Measurements from ENCODE around the gene RAX. TPM values are rescaled to one million over a fixed set of nuclear protein-coding genes. Genes with fewer than 3 reads are reported as not detected.

RAX gene
- total and polyA plus RNA-seq, 2 donors (not counting 1 experiment from before 2014, with no cell fraction given): not detected

DNA sequence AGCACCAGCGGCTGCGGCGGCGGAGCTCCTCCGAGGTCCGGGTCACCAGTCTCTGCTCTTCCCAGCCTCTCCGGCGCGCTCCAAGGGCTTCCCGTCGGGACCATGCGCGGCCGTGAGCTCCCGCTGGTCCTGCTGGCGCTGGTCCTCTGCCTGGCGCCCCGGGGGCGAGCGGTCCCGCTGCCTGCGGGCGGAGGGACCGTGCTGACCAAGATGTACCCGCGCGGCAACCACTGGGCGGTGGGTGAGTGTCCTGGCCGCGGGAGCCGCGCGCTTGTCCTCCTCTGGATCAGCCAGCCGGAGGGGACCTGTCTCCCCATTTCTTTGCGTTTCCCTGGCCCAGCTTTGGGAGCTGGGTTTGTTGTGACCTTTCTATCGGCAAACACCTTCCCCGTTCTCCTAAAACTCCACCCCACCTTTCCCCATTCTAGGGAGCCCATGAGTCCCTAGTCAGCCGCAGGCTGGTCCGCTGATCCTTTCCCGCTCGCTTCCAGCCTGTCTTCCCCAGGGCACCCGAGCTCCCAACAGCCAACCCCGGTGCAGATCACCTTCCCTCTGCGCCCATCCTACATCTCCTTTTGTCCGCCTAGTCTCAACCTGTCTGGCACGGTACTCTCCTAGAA is 53.0 kb downstream of the RAX start:
- ChIA-PET POLR2A (no interaction called here), CTCF (interaction anchor here (1.8 kb wide), 1 partner anchor 10 kb away, joined by 5 read pairs; no protein-coding TSS in a partner anchor)
- no peaks in the 10 kb centered on the region for H4K20me1 ChIP-seq (ENCODE audit: control insufficient read depth, insufficient read depth, low read length, poor library complexity, severe bottlenecking)
- intact Hi-C loops (cut with micrococcal nuclease): no loop called here
- no peak overlapping the region for H3K9ac ChIP-seq (ENCODE audit: low read length)
- peaks cover 0 to 2% (median 0%) of the 10 kb centered on the region in 3 donors for H3K9me3 ChIP-seq (ENCODE audit: control extremely low read depth in 1 of 3, control insufficient read depth in 2 of 3, insufficient read depth in 1 of 3, low read length in 2 of 3)
- peaks cover 3 to 5% of the 10 kb centered on the region in 2 donors for H3K4me1 ChIP-seq (ENCODE audit: control insufficient read depth in 2 of 2, insufficient read depth in 2 of 2, low read length in 2 of 2)
- Mint-ChIP-seq H3K9me3 (ENCODE audit: insufficient read depth) (no peaks in the 10 kb centered on the region), H3K27me3 (peaks cover 79% of the 10 kb centered on the region), H3K4me3 (peak overlapping the region; percentile 21), H3K4me1 (peaks cover 14% of the 10 kb centered on the region), H3K27ac (no peak overlapping the region)
- no peak overlapping the region for H2AFZ ChIP-seq (ENCODE audit: insufficient read depth, low read depth, low read length, poor library complexity, severe bottlenecking)
- DNase-seq (no peak), ATAC-seq (ENCODE audit: low read depth) (no peak)
- H3K27me3 ChIP-seq (replicated peaks in 1 of 4; ENCODE audit: control extremely low read depth in 1 of 4, control insufficient read depth in 3 of 4, insufficient read depth in 4 of 4, low read length in 3 of 4): peaks cover 0 to 47% (median 27%) of the 10 kb centered on the region in 4 experiments
- H3K4me3 ChIP-seq (ENCODE audit: control extremely low read depth in 1 of 5, extremely low read depth in 1 of 5, insufficient read depth in 1 of 5, low read depth in 2 of 5, low read length in 4 of 5): no peak overlapping the region
- H3K4me2 ChIP-seq (replicated peaks; ENCODE audit: low read depth, low read length, poor library complexity, severe bottlenecking): peak overlapping the region; percentile 13
- H3K36me3 ChIP-seq (replicated peaks in 1 of 2; ENCODE audit: control extremely low read depth in 1 of 2, control insufficient read depth in 1 of 2, extremely low read depth in 1 of 2, insufficient read depth in 2 of 2, low read length in 1 of 2): no peaks in the 10 kb centered on the region
- no peak overlapping the region for H3K27ac ChIP-seq (ENCODE audit: low read length in 2 of 2)
- 9% methylated on average over 44 of the region's 46 CpGs for WGBS (ENCODE audit: insufficient coverage)
- TF ChIP-seq, protein P1, sequence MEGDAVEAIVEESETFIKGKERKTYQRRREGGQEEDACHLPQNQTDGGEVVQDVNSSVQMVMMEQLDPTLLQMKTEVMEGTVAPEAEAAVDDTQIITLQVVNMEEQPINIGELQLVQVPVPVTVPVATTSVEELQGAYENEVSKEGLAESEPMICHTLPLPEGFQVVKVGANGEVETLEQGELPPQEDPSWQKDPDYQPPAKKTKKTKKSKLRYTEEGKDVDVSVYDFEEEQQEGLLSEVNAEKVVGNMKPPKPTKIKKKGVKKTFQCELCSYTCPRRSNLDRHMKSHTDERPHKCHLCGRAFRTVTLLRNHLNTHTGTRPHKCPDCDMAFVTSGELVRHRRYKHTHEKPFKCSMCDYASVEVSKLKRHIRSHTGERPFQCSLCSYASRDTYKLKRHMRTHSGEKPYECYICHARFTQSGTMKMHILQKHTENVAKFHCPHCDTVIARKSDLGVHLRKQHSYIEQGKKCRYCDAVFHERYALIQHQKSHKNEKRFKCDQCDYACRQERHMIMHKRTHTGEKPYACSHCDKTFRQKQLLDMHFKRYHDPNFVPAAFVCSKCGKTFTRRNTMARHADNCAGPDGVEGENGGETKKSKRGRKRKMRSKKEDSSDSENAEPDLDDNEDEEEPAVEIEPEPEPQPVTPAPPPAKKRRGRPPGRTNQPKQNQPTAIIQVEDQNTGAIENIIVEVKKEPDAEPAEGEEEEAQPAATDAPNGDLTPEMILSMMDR (IDR thresholded peaks at IDR 0.05): no peak
- TF ChIP-seq EZH2 (IDR thresholded peaks at IDR 0.05; ENCODE audit: borderline replicate concordance, insufficient read depth, low read depth, low read length, poor library complexity, severe bottlenecking): no peak
- no peaks in the 10 kb centered on the region for H3K79me2 ChIP-seq (ENCODE audit: control insufficient read depth, insufficient read depth, low read length)

DNA sequence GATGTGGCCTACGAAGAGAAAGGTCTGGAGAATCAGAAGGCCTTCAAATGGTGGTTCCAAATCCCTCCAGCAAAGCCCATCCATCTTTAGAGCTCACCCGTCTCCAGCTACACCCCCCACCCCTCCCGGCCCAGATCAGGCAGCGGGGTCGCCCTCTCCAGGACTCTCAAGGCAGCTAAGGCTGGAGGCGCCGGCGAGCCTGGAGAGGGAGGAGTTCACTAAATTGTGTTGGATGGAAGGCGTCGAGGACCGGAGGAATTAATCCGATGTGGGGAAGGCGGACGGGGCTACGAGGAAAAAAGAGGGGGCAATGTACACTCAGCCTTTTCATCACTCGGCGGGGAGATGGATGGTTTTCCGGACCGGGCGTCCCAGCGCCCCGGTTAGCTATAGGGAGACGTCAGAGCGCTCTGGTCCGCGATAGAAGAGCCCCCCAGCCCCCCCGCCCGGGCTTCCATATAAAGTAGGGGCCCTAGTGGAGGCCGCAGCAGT is 53.5 kb downstream of the RAX start, which contains the start of gene GRP:
GRP (plus strand) TSS at position 487 of the 492 bp plus-strand sequence. CDS start 108 bp downstream, outside the sequence.
- CTCF ChIA-PET: no interaction called here
- peaks cover 80% of the 10 kb centered on the region for H3K27me3 Mint-ChIP-seq
- Histone ChIP-seq H3K4me1 (ENCODE audit: control insufficient read depth in 2 of 2, insufficient read depth in 2 of 2, low read length in 2 of 2) (peaks cover 3 to 5% of the 10 kb centered on the region in 2 donors), H2AFZ (ENCODE audit: insufficient read depth, low read depth, low read length, poor library complexity, severe bottlenecking) (peak within 1 kb of the TSS; percentile 42), H3K9me3 (ENCODE audit: control extremely low read depth in 1 of 3, control insufficient read depth in 2 of 3, insufficient read depth in 1 of 3, low read length in 2 of 3) (peaks cover 0 to 2% (median 0%) of the 10 kb centered on the region in 3 donors), H3K4me2 (replicated peaks; ENCODE audit: low read depth, low read length, poor library complexity, severe bottlenecking) (peak within 1 kb of the TSS; percentile 41), H3K36me3 (replicated peaks in 1 of 2; ENCODE audit: control extremely low read depth in 1 of 2, control insufficient read depth in 1 of 2, extremely low read depth in 1 of 2, insufficient read depth in 2 of 2, low read length in 1 of 2) (no peaks in the 10 kb centered on the region), H3K27ac (ENCODE audit: low read length in 2 of 2) (no peak within 1 kb of the TSS), H3K4me3 (ENCODE audit: control extremely low read depth in 1 of 5, extremely low read depth in 1 of 5, insufficient read depth in 1 of 5, low read depth in 2 of 5, low read length in 4 of 5) (no peak within 1 kb of the TSS), H3K79me2 (ENCODE audit: control insufficient read depth, insufficient read depth, low read length) (no peaks in the 10 kb centered on the region), H3K27me3 (replicated peaks in 1 of 4; ENCODE audit: control extremely low read depth in 1 of 4, control insufficient read depth in 3 of 4, insufficient read depth in 4 of 4, low read length in 3 of 4) (peaks cover 0 to 51% (median 26%) of the 10 kb centered on the region in 4 experiments), H4K20me1 (ENCODE audit: control insufficient read depth, insufficient read depth, low read length, poor library complexity, severe bottlenecking) (no peaks in the 10 kb centered on the region), H3K9ac (ENCODE audit: low read length) (no peak within 1 kb of the TSS)
- POLR2A ChIA-PET: no interaction called here
- no peak for ATAC-seq (ENCODE audit: low read depth)
- H3K4me3 Mint-ChIP-seq: peak within 1 kb of the TSS; percentile 21
- H3K4me1 Mint-ChIP-seq: peaks cover 14% of the 10 kb centered on the region
- no peak within 1 kb of the TSS for H3K27ac Mint-ChIP-seq
- no peaks in the 10 kb centered on the region for H3K9me3 Mint-ChIP-seq (ENCODE audit: insufficient read depth)
- TF ChIP-seq, protein P1 (IDR thresholded peaks at IDR 0.05): no peak
- TF ChIP-seq EZH2 (IDR thresholded peaks at IDR 0.05; ENCODE audit: borderline replicate concordance, insufficient read depth, low read depth, low read length, poor library complexity, severe bottlenecking): no peak
- 10% methylated on average over 23 of the region's 29 CpGs for WGBS (ENCODE audit: insufficient coverage)
- intact Hi-C loops (cut with micrococcal nuclease): no loop called here
- no peak for DNase-seq
